OCI-M1 (cell line): Measurements from ENCODE around the gene ABCB8.
"Not testable (repeated sequence)": the region's sequence is repeated elsewhere in the genome, so short reads cannot be mapped to it uniquely, and the experiment has no call there.

Source experiments
- DNase-seq: peaks from one replicate; lab custom pipeline; 2025; lab: John Stamatoyannopoulos, UW

Gene ABCB8

GRCh38 chr7:150998341-150998740 lies 29.9 kb upstream of the ABCB8 start:
- DNase-seq: no peak

- DNase-seq: no peak
These were observed 29.2 kb upstream of the ABCB8 start for GRCh38 chr7:150999001-150999400.

DNA sequence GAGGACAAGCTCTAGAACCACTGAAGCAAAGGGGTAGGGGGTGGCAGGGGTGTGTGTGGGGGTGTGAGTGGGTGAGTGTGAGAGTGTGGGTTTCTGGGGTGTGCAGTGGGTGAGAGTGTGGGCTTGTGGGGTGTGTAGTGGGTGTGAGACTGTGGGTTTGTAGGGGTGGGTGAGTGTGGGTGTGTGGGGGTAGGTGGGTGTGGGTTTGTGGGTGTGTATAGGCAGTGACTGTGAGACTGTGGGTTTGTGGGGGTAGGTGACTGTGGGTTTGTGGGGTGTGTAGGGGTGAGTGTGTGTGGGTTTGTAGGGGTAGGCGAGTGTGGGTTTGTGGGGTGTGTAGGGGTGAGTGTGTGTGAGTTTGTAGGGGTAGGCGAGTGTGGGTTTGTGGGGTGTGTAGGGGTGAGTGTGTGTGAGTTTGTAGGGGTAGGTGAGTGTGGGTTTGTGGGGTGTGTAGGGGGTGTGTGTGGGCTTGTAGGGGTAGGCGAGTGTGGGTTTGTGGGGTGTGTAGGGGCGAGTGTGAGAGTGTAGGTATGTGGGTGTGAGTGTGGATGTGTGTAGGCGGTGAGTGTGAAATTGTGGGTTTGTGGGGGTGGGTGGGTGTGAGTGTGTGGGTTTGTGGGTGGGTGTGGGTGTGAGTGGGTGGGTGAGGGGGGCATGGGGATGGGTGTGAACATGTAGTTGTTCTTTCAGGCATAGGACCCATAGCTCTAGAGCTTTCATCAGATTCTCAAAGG lies 28.6 kb upstream of the ABCB8 start:
- DNase-seq: no peak

DNA sequence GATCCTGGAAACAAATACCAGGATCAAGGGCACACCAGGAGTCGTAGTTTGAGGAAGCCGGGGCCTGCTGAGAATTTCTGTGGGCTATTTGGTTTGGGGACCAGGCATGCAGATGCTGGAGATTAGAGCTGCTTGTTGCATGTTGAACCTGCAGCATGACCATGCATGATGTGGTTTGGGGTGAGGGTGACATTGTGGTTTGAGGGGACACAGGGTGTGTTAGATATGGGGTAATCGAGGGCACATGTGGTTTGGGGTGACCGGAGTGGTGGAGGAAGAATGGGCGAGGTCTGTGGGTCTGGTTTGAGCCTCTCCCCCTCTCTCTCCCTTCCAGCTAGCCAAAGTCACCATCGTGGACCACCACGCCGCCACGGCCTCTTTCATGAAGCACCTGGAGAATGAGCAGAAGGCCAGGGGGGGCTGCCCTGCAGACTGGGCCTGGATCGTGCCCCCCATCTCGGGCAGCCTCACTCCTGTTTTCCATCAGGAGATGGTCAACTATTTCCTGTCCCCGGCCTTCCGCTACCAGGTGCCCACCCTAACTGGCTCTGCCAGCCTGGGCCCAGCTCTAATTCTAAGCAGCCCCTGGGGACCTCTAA lies 27.3 kb upstream of the ABCB8 start:
- DNase-seq: peak; percentile 2

GRCh38 chr7:151001546-151001945 lies 26.7 kb upstream of the ABCB8 start:
- DNase-seq: no peak

GRCh38 chr7:151003572-151003971 lies 24.7 kb upstream of the ABCB8 start:
- no peak for DNase-seq

DNA sequence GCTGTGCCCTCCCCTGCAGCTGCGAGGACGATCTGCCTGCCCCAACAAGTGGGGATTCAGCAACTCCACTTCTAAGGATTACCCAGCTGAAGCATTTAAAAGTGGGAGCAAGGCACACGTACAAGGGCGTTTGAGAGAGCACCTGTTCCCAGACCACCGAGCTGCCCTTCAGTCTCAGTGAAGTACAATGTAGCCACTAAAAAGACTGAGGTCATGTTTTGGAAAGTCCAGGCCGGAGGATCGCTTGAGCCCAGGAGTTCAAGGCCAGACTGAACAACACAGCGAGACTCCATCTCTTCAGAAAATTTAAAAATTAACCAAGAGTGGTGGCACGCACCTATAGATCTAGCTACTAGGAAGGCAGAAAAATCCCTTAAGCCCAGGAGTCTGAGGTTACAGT lies 22.7 kb upstream of the ABCB8 start:
- no peak for DNase-seq

- DNase-seq: no peak
These were observed 21.5 kb upstream of the ABCB8 start for GRCh38 chr7:151006590-151007300.

GRCh38 chr7:151007469-151007898 lies 20.8 kb upstream of the ABCB8 start:
- peak; percentile 31 for DNase-seq

- DNase-seq: peak; percentile 86
These were observed 20.1 kb upstream of the ABCB8 start for GRCh38 chr7:151008143-151008510.

DNA sequence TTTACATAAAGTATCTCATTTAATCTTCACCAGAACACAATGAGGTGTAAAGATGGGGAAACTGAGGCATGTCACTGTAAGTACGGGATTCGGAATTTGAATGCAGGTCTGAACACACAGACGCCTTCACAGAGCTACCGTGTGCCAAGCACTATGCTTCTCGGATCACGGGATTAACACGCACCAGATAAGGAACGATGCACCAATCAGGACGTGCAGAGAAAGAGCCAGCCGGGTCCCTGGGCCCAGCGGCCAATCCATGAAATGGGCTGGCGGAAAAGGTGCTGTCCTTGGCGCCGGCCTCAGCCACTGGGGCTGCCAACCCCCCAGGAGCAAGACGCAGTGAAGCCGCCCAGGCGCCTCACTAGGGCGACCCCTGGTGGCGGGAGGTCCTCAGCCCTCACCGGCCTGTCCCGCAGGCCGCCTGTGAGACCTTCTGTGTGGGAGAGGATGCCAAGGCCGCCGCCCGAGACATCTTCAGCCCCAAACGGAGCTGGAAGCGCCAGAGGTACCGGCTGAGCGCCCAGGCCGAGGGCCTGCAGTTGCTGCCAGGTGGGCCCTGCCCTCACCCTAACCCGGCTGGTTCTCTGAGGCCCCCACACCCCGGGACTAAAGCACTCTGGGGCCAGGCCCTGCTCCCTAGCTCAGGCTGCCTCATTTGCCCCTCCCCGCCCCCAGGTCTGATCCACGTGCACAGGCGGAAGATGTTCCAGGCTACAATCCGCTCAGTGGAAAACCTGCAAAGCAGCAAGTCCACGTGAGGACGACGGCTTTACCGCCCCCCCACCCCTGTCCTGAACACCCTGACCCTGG lies 19.5 kb upstream of the ABCB8 start:
- peak; percentile 95 for DNase-seq

- peak; percentile 67 for DNase-seq
These were observed 18.8 kb upstream of the ABCB8 start for GRCh38 chr7:151009327-151010036.

- no peak for DNase-seq
These were observed 18.3 kb upstream of the ABCB8 start for GRCh38 chr7:151010037-151010306.

DNA sequence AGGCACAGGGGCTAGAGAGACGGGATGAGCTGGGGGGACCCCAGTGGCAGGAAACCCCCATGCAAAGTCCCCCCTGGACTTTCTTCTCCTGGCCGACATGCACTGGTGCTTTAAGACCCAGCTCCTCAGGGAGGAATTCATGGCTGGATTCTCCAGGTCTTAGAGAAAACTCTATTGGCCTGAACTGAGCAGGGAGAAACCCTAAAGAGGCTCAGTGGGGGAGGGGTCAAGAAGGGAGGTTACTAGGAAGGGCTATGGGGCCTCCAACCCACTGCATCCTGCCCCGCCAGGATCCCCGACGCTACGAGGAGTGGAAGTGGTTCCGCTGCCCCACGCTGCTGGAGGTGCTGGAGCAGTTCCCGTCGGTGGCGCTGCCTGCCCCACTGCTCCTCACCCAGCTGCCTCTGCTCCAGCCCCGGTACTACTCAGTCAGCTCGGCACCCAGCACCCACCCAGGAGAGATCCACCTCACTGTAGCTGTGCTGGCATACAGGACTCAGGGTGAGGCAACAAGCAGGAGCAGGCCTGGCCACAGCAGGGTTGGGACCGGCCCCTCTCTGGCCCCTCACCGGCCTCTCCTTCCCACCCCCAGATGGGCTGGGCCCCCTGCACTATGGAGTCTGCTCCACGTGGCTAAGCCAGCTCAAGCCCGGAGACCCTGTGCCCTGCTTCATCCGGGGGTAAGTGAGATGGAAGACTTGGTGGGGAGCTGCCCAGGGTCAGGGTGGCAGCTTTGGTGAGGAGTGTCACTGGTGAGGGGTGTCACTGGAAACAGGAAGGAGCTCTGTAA lies 17.7 kb upstream of the ABCB8 start:
- peak; percentile 79 for DNase-seq

- DNase-seq: peak; percentile 46
These were observed 17.2 kb upstream of the ABCB8 start for GRCh38 chr7:151011097-151011409.

DNA sequence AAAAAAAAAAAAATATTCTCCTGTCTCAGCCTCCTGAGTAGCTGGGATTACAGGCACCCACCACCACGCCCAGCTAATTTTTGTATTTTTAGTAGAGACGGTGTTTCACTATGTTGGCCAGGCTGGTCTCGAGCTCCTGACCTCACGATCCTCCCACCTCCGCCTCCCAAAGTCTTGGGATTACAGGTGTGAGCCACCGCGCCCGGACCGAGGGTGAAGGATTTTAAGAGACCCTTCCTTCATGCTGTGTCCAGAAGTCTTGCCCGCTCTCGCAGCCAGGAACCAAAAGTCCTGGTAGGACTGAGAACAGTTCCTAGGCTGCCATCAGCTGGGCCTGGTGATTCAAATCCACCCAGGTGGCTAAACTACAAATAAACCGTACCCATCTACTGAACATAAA lies 16.6 kb upstream of the ABCB8 start:
- DNase-seq: not testable (repeated sequence)

DNA sequence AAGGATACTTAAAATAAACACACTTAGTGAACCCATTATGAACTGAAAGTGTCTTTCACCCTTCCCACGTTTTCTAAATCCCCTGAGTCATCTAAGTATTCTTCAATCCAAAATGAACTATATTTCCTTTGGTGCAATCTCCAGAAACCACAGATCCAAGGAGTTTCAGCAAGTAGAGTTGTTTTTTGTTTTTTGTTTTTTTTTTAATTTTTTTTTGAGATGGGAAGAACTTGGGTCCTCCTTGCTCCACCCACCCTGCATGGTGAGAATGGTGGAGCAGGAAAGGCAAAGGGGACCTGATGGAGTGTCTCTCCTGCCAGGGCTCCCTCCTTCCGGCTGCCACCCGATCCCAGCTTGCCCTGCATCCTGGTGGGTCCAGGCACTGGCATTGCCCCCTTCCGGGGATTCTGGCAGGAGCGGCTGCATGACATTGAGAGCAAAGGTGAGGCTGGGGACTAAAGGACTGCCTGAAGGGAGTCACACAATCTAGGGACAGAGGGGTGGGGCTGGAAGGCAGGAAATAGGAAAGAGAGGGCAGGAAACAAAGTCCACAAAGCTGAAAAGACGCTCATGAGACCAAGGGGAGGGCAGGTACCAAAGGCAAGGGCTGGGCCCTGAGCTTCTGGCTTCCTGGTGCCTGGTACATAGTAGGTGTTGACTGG lies 16.1 kb upstream of the ABCB8 start:
- no peak for DNase-seq

GRCh38 chr7:151012911-151013347 lies 15.3 kb upstream of the ABCB8 start:
- DNase-seq: peak; percentile 3

DNA sequence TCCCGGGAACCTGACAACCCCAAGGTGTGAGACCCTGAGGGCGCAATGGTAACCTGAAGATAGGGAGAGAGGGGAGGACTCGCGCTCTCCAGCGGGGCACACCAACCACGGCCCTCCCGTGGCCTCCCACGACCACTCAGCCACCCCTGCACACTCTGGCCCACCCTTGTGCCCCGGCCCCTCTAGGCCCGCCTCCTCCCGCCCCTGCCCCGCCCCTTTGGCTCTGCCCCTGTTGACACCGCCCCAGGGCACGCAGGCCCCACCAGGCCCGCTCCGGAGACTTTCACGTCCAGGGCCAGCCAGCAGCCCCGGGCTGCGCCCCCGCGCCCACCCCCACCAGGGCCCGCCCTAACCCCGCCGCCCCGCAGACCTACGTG lies 14.9 kb upstream of the ABCB8 start:
- DNase-seq: no peak

GRCh38 chr7:151013733-151014497 lies 14.3 kb upstream of the ABCB8 start:
- DNase-seq: no peak
